T-helper 17 cell (primary cell): ENCODE data around the gene KCNQ1OT1. TPM values are rescaled to one million over a fixed set of nuclear protein-coding genes. Genes with fewer than 3 reads are reported as not detected.
"Not testable (repeated sequence)": the region's sequence is repeated elsewhere in the genome, so short reads cannot be mapped to it uniquely, and the experiment has no call there.

Experiments
- ATAC-seq: fragments of 150-1000 bp; cut with Tn5 transposase; 2 replicates; pipeline ENCODE4 v1.10.0; 2021; ENCODE audit warnings: mild to moderate bottlenecking, moderate library complexity
- DNase-seq, 3 donors: peaks; one replicate each; pipeline versions ENCODE4 v3.0.0 to v3.0.0-alpha.2; 2020 to 2021
- H3K9me3 ChIP-seq: one replicate; pipeline ENCODE4 v1.7.0; 2013; ENCODE audit warnings: low read length, mild to moderate bottlenecking; ENCODE audit not compliant: control insufficient read depth, poor library complexity, severe bottlenecking
- H3K27ac Mint-ChIP-seq: one replicate; pipeline ENCODE4 v1.8.0; 2022; ENCODE audit warnings: mild to moderate bottlenecking, moderate library complexity, mixed read lengths
- H3K27me3 Mint-ChIP-seq: one replicate; pipeline ENCODE4 v1.8.0; 2022; ENCODE audit warnings: mixed read lengths
- H3K36me3 Mint-ChIP-seq: one replicate; pipeline ENCODE4 v1.8.0; 2022; ENCODE audit warnings: low read depth, mixed read lengths
- H3K4me1 Mint-ChIP-seq: one replicate; pipeline ENCODE4 v1.8.0; 2022; ENCODE audit warnings: mild to moderate bottlenecking, mixed read lengths
- H3K4me3 Mint-ChIP-seq: one replicate; pipeline ENCODE4 v1.8.0; 2022; ENCODE audit warnings: mild to moderate bottlenecking, moderate library complexity, mixed read lengths
- total RNA-seq, 4 donors: library from RNA in 2 of 4; stranded (reverse) in 2 of 4; gene quantifications; one replicate each; pipeline ENCODE4 v1.2.3 and lab custom pipeline; 2022 to 2026

Gene KCNQ1OT1
- total RNA-seq, 2 donors from 2014 or later: 0.20 to 0.23 TPM

GRCh38 chr11:2645779-2646118 is 54.0 kb downstream of the KCNQ1OT1 start:
- no peaks in the 10 kb centered on the region for H3K4me1 Mint-ChIP-seq
- H3K9me3 ChIP-seq: peaks cover 16% of the 10 kb centered on the region

GRCh38 chr11:2644844-2645778 is 54.7 kb downstream of the KCNQ1OT1 start:
- Mint-ChIP-seq H3K4me1 (no peaks in the 10 kb centered on the region), H3K36me3 (peaks cover 19% of the 10 kb centered on the region), H3K4me3 (no peak overlapping the region), H3K27ac (no peak overlapping the region), H3K27me3 (no peaks in the 10 kb centered on the region)
- ATAC-seq (no peak), DNase-seq (no peak)
- peaks cover 14% of the 10 kb centered on the region for H3K9me3 ChIP-seq

More at GRCh38 chr11:2645779-2646118, 54.0 kb downstream of the KCNQ1OT1 start:
- no peaks in the 10 kb centered on the region for H3K27me3 Mint-ChIP-seq
- peaks cover 20% of the 10 kb centered on the region for H3K36me3 Mint-ChIP-seq
- ATAC-seq (no peak), DNase-seq (no peak)
- H3K4me3 Mint-ChIP-seq: no peak overlapping the region
- no peak overlapping the region for H3K27ac Mint-ChIP-seq

GRCh38 chr11:2643746-2644145 is 56.0 kb downstream of the KCNQ1OT1 start:
- Mint-ChIP-seq H3K27me3 (no peaks in the 10 kb centered on the region), H3K36me3 (peaks cover 19% of the 10 kb centered on the region), H3K4me1 (no peaks in the 10 kb centered on the region), H3K27ac (no peak overlapping the region), H3K4me3 (no peak overlapping the region)
- DNase-seq (no peak), ATAC-seq (no peak)
- peaks cover 13% of the 10 kb centered on the region for H3K9me3 ChIP-seq

- Mint-ChIP-seq H3K27me3 (no peaks in the 10 kb centered on the region), H3K4me1 (no peaks in the 10 kb centered on the region), H3K27ac (no peak overlapping the region), H3K4me3 (no peak overlapping the region), H3K36me3 (peaks cover 18% of the 10 kb centered on the region)
- ATAC-seq (no peak), DNase-seq (no peak)
- H3K9me3 ChIP-seq: peaks cover 13% of the 10 kb centered on the region
Measured at GRCh38 chr11:2641623-2642022, 58.2 kb downstream of the KCNQ1OT1 start.

- peaks cover 18% of the 10 kb centered on the region for H3K36me3 Mint-ChIP-seq
- not testable (repeated sequence) for H3K27ac Mint-ChIP-seq, ATAC-seq, DNase-seq, H3K4me1 Mint-ChIP-seq, H3K9me3 ChIP-seq, H3K27me3 Mint-ChIP-seq, H3K4me3 Mint-ChIP-seq
Measured at GRCh38 chr11:2639763-2640162, 60.0 kb downstream of the KCNQ1OT1 start.

GRCh38 chr11:2631161-2631560 is 68.6 kb downstream of the KCNQ1OT1 start:
- Mint-ChIP-seq H3K27ac (no peak overlapping the region), H3K27me3 (no peaks in the 10 kb centered on the region), H3K4me1 (no peaks in the 10 kb centered on the region), H3K4me3 (no peak overlapping the region), H3K36me3 (peaks cover 8% of the 10 kb centered on the region)
- DNase-seq: no peak
- no peak for ATAC-seq
- peaks cover 13% of the 10 kb centered on the region for H3K9me3 ChIP-seq

GRCh38 chr11:2630679-2631078 is 69.1 kb downstream of the KCNQ1OT1 start:
- peaks cover 13% of the 10 kb centered on the region for H3K9me3 ChIP-seq
- no peaks in the 10 kb centered on the region for H3K4me1 Mint-ChIP-seq
- H3K27ac Mint-ChIP-seq: no peak overlapping the region
- no peak overlapping the region for H3K4me3 Mint-ChIP-seq
- H3K27me3 Mint-ChIP-seq: no peaks in the 10 kb centered on the region
- DNase-seq (no peak), ATAC-seq (no peak)
- H3K36me3 Mint-ChIP-seq: peaks cover 9% of the 10 kb centered on the region

- Mint-ChIP-seq H3K4me1 (peaks cover 6% of the 10 kb centered on the region), H3K27ac (no peak overlapping the region), H3K27me3 (no peaks in the 10 kb centered on the region), H3K4me3 (no peak overlapping the region), H3K36me3 (peaks cover 7% of the 10 kb centered on the region)
- no peaks in the 10 kb centered on the region for H3K9me3 ChIP-seq
- ATAC-seq (no peak), DNase-seq (no peak)
Measured at GRCh38 chr11:2625183-2625582, 74.6 kb downstream of the KCNQ1OT1 start.

GRCh38 chr11:2621894-2622293 is 77.9 kb downstream of the KCNQ1OT1 start:
- peaks cover 8% of the 10 kb centered on the region for H3K36me3 Mint-ChIP-seq
- no peaks in the 10 kb centered on the region for H3K27me3 Mint-ChIP-seq
- H3K9me3 ChIP-seq: no peaks in the 10 kb centered on the region
- H3K4me1 Mint-ChIP-seq: peaks cover 6% of the 10 kb centered on the region
- ATAC-seq: no peak
- H3K27ac Mint-ChIP-seq: no peak overlapping the region
- H3K4me3 Mint-ChIP-seq: no peak overlapping the region
- no peak for DNase-seq

GRCh38 chr11:2612884-2613571 is 86.8 kb downstream of the KCNQ1OT1 start:
- Mint-ChIP-seq H3K4me3 (no peak overlapping the region), H3K4me1 (no peaks in the 10 kb centered on the region), H3K27me3 (no peaks in the 10 kb centered on the region), H3K27ac (no peak overlapping the region), H3K36me3 (peaks cover 2% of the 10 kb centered on the region)
- H3K9me3 ChIP-seq: peaks cover 4% of the 10 kb centered on the region
- DNase-seq: no peak
- no peak for ATAC-seq

- DNase-seq (no peak), ATAC-seq (no peak)
- no peaks in the 10 kb centered on the region for H3K4me1 Mint-ChIP-seq
- no peaks in the 10 kb centered on the region for H3K27me3 Mint-ChIP-seq
- no peak overlapping the region for H3K4me3 Mint-ChIP-seq
- no peak overlapping the region for H3K27ac Mint-ChIP-seq
- H3K9me3 ChIP-seq: peaks cover 4% of the 10 kb centered on the region
- H3K36me3 Mint-ChIP-seq: no peaks in the 10 kb centered on the region
Measured at GRCh38 chr11:2609345-2609744, 90.4 kb downstream of the KCNQ1OT1 start.

GRCh38 chr11:2599561-2600189 is 100.1 kb downstream of the KCNQ1OT1 start:
- DNase-seq (no peak), ATAC-seq (no peak)
- Mint-ChIP-seq H3K27ac (no peak overlapping the region), H3K27me3 (no peaks in the 10 kb centered on the region), H3K4me1 (no peaks in the 10 kb centered on the region), H3K4me3 (no peak overlapping the region), H3K36me3 (no peaks in the 10 kb centered on the region)
- no peaks in the 10 kb centered on the region for H3K9me3 ChIP-seq

GRCh38 chr11:2595204-2595603 is 104.6 kb downstream of the KCNQ1OT1 start:
- Mint-ChIP-seq H3K27me3 (no peaks in the 10 kb centered on the region), H3K36me3 (peaks cover 3% of the 10 kb centered on the region), H3K27ac (no peak overlapping the region), H3K4me3 (no peak overlapping the region), H3K4me1 (peaks cover 4% of the 10 kb centered on the region)
- DNase-seq (no peak), ATAC-seq (no peak)
- H3K9me3 ChIP-seq: no peaks in the 10 kb centered on the region
